SK-N-SH treated with all-trans-retinoic acid at 6 μM for 48 hours (cell line): ENCODE measurements around the gene URI1.

ENCODE experiments used
- ATAC-seq: fragments of 200-7000 bp; cut with Tn5 transposase; 3 replicates; pipeline ENCODE4 v1.9.1; 2020; ENCODE audit warnings: mild to moderate bottlenecking, moderate library complexity
- ARNTL ChIP-seq: fragments of 450-650 bp; formaldehyde crosslinking; IDR thresholded peaks from 2 replicates; pipeline ENCODE4 v1.5.0; 2020; ENCODE audit warnings: low read depth, mild to moderate bottlenecking, moderate library complexity, borderline replicate concordance
- BACH2 ChIP-seq: fragments of 250-450 bp; sonication (Bioruptor Pico); IDR thresholded peaks from 2 replicates; pipeline ENCODE4 v1.9.0; 2021; ENCODE audit warnings: mild to moderate bottlenecking, borderline replicate concordance
- CSDC2 ChIP-seq: fragments of 250-450 bp; sonication (Bioruptor Pico); IDR thresholded peaks from 2 replicates; pipeline ENCODE4 v1.5.0; 2020; ENCODE audit warnings: mild to moderate bottlenecking, moderate library complexity
- ESRRG ChIP-seq: fragments of 250-450 bp; sonication (Bioruptor Pico); IDR thresholded peaks from 2 replicates; pipeline ENCODE4 v1.6.1; 2021; ENCODE audit warnings: mild to moderate bottlenecking
- GLIS3 ChIP-seq: fragments of 250-450 bp; sonication (Bioruptor Pico); IDR thresholded peaks from 2 replicates; pipeline ENCODE4 v1.5.0; 2020; ENCODE audit warnings: mild to moderate bottlenecking, moderate library complexity
- OSR1 ChIP-seq: fragments of 250-450 bp; sonication (Bioruptor Pico); IDR thresholded peaks from 2 replicates; pipeline ENCODE4 v1.8.0; 2022; ENCODE audit warnings: moderate library complexity, mild to moderate bottlenecking, inconsistent platforms
- PPARA ChIP-seq: fragments of 250-450 bp; sonication (Bioruptor Pico); IDR thresholded peaks from 2 replicates; pipeline ENCODE4 v1.5.0; 2020; ENCODE audit warnings: mild to moderate bottlenecking, borderline replicate concordance
- SNAI2 ChIP-seq: fragments of 250-450 bp; sonication (Bioruptor Pico); IDR thresholded peaks from 2 replicates; pipeline ENCODE4 v1.5.0; 2020; ENCODE audit warnings: mild to moderate bottlenecking, moderate library complexity
- TCF4 ChIP-seq: fragments of 250-450 bp; sonication (Bioruptor Pico); IDR thresholded peaks from 2 replicates; pipeline ENCODE4 v1.8.0; 2021; ENCODE audit warnings: mild to moderate bottlenecking, moderate library complexity, borderline replicate concordance
- ZC3H10 ChIP-seq: fragments of 250-450 bp; sonication (Bioruptor Pico); IDR thresholded peaks from 2 replicates; pipeline ENCODE4 v1.5.1; 2021; ENCODE audit warnings: mild to moderate bottlenecking, moderate library complexity
- ZFP3 ChIP-seq: fragments of 250-450 bp; sonication (Bioruptor Pico); IDR thresholded peaks from 2 replicates; pipeline ENCODE4 v1.5.0; 2020; ENCODE audit warnings: mild to moderate bottlenecking, moderate library complexity
- ZNF565 ChIP-seq: fragments of 450-650 bp; formaldehyde crosslinking; conservative IDR thresholded peaks from 2 replicates; pipeline ENCODE4 v1.5.0; 2020; ENCODE audit warnings: low read depth, mild to moderate bottlenecking, moderate library complexity
- ZNF70 ChIP-seq: fragments of 450-650 bp; formaldehyde crosslinking; IDR thresholded peaks from 2 replicates; pipeline ENCODE4 v1.5.0; 2020; ENCODE audit warnings: mild to moderate bottlenecking, moderate library complexity
- ZNF8 ChIP-seq: fragments of 450-650 bp; formaldehyde crosslinking; IDR thresholded peaks from 2 replicates; pipeline ENCODE4 v1.5.0; 2020; ENCODE audit warnings: mild to moderate bottlenecking, moderate library complexity
- TF ChIP-seq, protein P1 (sequence below): fragments of 250-450 bp; sonication (Bioruptor Pico); IDR thresholded peaks from 2 replicates; pipeline ENCODE4 v1.8.0; 2020; ENCODE audit warnings: mild to moderate bottlenecking, moderate library complexity, borderline replicate concordance
- TF ChIP-seq, protein P2 (sequence below): fragments of 250-450 bp; sonication (Bioruptor Pico); IDR thresholded peaks from 2 replicates; pipeline ENCODE4 v1.5.0; 2020; ENCODE audit warnings: mild to moderate bottlenecking, moderate library complexity
- TF ChIP-seq, protein P3 (sequence below): fragments of 250-450 bp; sonication (Bioruptor Pico); IDR thresholded peaks from 2 replicates; pipeline ENCODE4 v1.8.0; 2021; ENCODE audit warnings: low read depth, mild to moderate bottlenecking, moderate library complexity, borderline replicate concordance
- TF ChIP-seq, protein P4 (sequence below): fragments of 250-450 bp; sonication (Bioruptor Pico); IDR thresholded peaks from 2 replicates; pipeline ENCODE4 v1.5.1; 2020; ENCODE audit warnings: low read depth, mild to moderate bottlenecking, moderate library complexity

The URI1 gene

DNA sequence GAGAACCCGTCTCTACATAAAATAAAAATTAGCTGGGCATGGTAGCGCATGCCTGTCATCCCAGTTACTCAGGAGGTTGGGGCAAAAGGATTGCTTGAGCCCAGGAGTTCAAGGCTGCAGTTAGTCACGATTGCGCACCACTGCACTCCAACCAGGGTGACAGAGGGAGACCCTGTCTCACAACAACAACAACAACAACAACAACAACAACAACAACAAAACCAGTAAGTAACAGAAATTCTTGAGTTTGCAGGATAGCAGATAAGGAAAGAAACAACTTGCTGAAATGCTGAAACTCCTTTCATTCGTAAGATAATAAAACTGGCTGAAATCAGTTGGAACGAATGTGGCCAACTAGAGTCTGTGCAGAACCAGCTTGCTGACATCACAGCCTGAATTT lies 23.1 kb upstream of the URI1 start:
- no peak for TF ChIP-seq ZFP3 (CRISPR knock-in tag)
- no peak for ATAC-seq

DNA sequence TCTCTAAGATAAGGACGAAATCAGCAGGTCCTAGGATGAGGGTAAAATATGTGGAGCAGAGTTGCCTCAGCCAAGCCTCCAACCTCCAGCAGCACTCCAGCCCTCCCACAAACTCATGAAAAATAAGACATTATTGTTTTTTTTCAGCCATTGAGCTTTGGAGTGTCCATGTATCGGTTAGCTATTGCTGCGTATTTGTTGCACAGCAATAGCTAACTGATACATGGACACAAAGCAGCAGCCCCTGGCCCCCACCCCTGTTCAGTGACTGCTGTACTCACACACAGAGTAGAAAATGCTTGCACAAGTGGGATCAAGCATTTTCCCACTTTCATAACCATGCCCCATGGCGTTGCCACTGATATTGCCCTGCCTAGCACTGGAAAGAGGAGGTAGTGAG lies 19.1 kb upstream of the URI1 start:
- TF ChIP-seq ESRRG (CRISPR knock-in tag) = no peak

DNA sequence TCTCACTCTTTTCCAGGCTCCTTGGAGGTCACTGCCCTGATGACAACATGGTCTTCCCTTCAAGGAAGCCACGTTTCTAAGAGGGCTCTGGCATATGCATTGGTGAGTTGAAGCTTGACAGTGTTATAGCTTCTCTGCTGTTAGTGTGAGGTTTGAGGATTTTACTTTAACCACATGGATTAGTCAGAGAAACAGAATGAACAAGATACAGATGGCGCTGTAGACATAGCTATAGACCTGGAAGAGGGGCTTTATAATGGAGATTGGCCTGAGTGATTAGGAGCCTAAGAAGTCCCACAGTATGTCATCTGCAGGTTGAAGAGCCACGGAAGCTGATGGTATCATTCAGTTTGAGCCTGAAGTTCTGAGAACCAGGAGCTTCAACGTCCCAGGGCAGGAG lies 18.4 kb upstream of the URI1 start:
- TF ChIP-seq, protein P1, sequence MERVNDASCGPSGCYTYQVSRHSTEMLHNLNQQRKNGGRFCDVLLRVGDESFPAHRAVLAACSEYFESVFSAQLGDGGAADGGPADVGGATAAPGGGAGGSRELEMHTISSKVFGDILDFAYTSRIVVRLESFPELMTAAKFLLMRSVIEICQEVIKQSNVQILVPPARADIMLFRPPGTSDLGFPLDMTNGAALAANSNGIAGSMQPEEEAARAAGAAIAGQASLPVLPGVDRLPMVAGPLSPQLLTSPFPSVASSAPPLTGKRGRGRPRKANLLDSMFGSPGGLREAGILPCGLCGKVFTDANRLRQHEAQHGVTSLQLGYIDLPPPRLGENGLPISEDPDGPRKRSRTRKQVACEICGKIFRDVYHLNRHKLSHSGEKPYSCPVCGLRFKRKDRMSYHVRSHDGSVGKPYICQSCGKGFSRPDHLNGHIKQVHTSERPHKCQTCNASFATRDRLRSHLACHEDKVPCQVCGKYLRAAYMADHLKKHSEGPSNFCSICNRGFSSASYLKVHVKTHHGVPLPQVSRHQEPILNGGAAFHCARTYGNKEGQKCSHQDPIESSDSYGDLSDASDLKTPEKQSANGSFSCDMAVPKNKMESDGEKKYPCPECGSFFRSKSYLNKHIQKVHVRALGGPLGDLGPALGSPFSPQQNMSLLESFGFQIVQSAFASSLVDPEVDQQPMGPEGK = no peak
- TF ChIP-seq PPARA (CRISPR knock-in tag) (no peak), CSDC2 (CRISPR knock-in tag) (no peak), GLIS3 (no peak), ZNF70 (CRISPR knock-in tag) (no peak), ZNF8 (no peak)
- ATAC-seq = no peak

More for the DNA sequence above, 19.1 kb upstream of the URI1 start:
- ATAC-seq = no peak

DNA sequence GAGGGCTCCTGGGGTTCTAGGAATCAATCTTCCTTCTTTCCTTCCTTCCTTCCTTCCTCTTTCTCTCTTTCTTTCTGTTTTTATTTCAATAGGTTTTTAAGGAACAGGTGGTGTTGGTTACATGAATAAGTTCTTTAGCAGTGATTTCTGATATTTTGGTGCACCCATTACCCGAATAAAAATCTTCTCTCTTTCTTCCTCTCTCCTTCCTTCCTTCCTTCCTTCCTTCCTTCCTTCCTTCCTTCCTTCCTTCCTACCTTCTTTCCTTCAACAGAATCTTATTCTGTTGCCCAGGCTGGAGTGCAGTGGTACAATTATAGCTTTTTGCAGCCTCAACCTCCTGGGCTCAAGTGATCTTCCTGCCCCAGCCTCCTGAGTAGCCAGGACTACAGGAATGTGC lies 16.0 kb upstream of the URI1 start:
- TF ChIP-seq ZFP3 (CRISPR knock-in tag) (no peak), SNAI2 (no peak), ZNF70 (CRISPR knock-in tag) (no peak), GLIS3 (no peak), PPARA (CRISPR knock-in tag) (no peak), ESRRG (CRISPR knock-in tag) (no peak), CSDC2 (CRISPR knock-in tag) (no peak), ZC3H10 (CRISPR knock-in tag) (no peak), ARNTL (CRISPR knock-in tag) (no peak), ZNF8 (no peak)
- TF ChIP-seq, protein P2, sequence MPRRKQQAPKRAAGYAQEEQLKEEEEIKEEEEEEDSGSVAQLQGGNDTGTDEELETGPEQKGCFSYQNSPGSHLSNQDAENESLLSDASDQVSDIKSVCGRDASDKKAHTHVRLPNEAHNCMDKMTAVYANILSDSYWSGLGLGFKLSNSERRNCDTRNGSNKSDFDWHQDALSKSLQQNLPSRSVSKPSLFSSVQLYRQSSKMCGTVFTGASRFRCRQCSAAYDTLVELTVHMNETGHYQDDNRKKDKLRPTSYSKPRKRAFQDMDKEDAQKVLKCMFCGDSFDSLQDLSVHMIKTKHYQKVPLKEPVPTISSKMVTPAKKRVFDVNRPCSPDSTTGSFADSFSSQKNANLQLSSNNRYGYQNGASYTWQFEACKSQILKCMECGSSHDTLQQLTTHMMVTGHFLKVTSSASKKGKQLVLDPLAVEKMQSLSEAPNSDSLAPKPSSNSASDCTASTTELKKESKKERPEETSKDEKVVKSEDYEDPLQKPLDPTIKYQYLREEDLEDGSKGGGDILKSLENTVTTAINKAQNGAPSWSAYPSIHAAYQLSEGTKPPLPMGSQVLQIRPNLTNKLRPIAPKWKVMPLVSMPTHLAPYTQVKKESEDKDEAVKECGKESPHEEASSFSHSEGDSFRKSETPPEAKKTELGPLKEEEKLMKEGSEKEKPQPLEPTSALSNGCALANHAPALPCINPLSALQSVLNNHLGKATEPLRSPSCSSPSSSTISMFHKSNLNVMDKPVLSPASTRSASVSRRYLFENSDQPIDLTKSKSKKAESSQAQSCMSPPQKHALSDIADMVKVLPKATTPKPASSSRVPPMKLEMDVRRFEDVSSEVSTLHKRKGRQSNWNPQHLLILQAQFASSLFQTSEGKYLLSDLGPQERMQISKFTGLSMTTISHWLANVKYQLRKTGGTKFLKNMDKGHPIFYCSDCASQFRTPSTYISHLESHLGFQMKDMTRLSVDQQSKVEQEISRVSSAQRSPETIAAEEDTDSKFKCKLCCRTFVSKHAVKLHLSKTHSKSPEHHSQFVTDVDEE (CRISPR knock-in tag) = no peak
- ATAC-seq = no peak

DNA sequence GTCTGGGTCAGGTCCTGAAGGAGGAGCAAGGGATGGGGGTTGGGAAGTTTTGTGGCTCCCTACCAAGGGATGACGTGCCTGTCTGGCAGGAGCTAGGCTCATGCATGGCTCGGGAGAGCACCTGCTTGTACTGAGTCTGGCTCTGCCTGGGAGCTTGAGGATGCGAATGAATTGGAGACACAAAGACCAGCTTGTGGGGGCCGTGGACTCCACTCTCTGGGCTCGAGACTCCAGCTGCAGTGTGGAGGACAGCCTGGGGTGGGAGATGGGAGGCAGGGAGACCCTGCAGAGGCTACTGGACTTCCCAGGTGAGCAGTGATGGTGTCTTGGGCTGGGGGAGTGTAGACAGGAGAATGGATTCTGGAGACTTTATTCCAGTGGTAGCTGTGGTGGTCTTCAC lies 15.2 kb upstream of the URI1 start:
- ATAC-seq = no peak
- TF ChIP-seq ARNTL (CRISPR knock-in tag) = no peak
- TF ChIP-seq, protein P3, sequence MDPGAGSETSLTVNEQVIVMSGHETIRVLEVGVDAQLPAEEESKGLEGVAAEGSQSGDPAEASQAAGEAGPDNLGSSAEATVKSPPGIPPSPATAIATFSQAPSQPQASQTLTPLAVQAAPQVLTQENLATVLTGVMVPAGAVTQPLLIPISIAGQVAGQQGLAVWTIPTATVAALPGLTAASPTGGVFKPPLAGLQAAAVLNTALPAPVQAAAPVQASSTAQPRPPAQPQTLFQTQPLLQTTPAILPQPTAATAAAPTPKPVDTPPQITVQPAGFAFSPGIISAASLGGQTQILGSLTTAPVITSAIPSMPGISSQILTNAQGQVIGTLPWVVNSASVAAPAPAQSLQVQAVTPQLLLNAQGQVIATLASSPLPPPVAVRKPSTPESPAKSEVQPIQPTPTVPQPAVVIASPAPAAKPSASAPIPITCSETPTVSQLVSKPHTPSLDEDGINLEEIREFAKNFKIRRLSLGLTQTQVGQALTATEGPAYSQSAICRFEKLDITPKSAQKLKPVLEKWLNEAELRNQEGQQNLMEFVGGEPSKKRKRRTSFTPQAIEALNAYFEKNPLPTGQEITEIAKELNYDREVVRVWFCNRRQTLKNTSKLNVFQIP (CRISPR knock-in tag) = no peak
- TF ChIP-seq SNAI2 = no peak

DNA sequence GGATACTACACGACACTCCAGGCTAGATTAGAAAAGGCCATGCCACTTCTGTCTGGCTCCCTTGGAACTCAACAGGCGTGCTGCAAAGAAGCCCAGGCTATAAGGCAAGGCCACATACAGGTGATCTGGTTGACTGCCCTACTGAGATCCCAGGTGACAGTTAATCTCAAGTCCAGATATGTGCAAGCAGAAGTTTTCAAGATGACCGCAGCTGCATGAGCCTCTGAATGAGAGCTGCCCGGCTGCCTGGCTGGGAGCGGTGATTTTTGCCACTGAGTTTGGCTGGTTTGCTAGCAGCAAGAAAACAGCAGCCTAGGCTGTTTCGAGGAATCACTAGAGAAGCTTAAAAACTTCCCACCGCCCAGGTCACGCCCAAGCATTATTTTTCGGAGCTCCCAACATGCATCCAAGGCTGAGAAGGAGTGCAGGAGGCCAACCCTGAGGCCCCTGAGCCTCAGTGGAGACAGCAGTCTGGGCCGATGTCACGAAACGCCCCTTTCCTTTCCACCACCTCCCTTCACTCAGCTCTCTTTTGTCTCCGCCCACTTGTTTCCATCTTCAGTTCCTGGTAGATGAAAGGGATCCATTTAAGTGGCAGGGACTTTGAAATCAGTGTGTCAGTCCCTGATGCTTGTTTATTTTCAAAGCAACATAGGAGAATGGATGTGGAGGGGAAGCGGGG lies 14.0 kb upstream of the URI1 start:
- no peak for ATAC-seq
- TF ChIP-seq, protein P3 (CRISPR knock-in tag) = no peak
- no peak for TF ChIP-seq ZNF70 (CRISPR knock-in tag)
- no peak for TF ChIP-seq GLIS3
- no peak for TF ChIP-seq ARNTL (CRISPR knock-in tag)
- TF ChIP-seq, protein P4, sequence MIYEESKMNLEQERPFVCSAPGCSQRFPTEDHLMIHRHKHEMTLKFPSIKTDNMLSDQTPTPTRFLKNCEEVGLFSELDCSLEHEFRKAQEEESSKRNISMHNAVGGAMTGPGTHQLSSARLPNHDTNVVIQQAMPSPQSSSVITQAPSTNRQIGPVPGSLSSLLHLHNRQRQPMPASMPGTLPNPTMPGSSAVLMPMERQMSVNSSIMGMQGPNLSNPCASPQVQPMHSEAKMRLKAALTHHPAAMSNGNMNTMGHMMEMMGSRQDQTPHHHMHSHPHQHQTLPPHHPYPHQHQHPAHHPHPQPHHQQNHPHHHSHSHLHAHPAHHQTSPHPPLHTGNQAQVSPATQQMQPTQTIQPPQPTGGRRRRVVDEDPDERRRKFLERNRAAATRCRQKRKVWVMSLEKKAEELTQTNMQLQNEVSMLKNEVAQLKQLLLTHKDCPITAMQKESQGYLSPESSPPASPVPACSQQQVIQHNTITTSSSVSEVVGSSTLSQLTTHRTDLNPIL (CRISPR knock-in tag) = no peak
- TF ChIP-seq OSR1 (CRISPR knock-in tag) = no peak
- no peak for TF ChIP-seq TCF4 (CRISPR knock-in tag)
- no peak for TF ChIP-seq ZFP3 (CRISPR knock-in tag)
- TF ChIP-seq SNAI2 = no peak
- TF ChIP-seq ZNF565 (CRISPR knock-in tag) = no peak
- no peak for TF ChIP-seq BACH2
- TF ChIP-seq, protein P1 = no peak
